DMS53 (cell line): ENCODE measurements around the gene PRRT2.
A peak's percentile ranks its signal among the peaks of the same experiment; 100 is the strongest.
"Not testable (repeated sequence)": the region's sequence is repeated elsewhere in the genome, so short reads cannot be mapped to it uniquely, and the experiment has no call there.

Source experiments
- DNase-seq: peaks from one replicate; lab custom pipeline; 2025; lab: John Stamatoyannopoulos, UW

Gene PRRT2

DNA sequence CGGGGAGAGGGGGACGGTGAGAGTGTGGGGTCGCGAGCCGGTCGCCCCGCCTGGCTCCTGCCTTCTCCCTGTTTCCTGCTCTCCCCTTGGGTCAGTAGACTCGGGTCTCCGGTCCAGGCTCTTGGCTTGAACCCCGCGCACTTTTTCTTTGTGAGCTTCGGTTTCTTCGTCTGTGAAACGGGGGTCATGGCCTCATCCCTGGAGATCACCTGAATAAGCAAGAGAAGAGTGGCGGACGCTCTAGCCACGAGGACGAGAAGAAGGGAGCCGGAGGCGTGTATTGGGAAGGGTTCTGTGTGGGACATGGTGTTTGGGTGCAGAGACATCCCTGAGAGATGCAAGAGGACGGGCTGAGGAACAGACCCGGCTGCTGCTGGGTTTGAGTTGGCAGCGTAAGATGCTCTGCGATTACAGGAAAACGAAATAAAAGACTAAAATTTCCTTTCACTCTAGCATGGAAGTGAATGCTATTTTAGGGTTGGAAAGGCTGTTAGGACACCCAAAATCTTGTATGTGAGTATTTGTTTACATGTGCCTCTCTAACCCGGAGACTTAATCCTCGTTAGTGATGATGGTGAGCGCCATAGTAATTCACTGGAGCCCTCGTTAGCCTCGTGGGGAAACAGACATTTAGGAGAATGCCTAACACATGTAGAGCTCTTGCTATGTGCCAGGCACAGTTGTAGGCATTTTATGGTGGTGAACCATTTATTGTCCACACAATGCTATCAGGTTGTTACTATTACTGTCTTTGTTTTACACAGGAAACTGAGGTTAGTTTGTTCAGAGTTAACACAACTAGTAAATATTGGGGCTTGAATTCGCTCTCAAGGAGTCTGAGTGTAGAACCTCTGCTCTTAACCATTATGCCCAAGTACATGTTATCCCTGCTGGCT lies 20.8 kb upstream of the PRRT2 start:
- peak; percentile 40 for DNase-seq

DNA sequence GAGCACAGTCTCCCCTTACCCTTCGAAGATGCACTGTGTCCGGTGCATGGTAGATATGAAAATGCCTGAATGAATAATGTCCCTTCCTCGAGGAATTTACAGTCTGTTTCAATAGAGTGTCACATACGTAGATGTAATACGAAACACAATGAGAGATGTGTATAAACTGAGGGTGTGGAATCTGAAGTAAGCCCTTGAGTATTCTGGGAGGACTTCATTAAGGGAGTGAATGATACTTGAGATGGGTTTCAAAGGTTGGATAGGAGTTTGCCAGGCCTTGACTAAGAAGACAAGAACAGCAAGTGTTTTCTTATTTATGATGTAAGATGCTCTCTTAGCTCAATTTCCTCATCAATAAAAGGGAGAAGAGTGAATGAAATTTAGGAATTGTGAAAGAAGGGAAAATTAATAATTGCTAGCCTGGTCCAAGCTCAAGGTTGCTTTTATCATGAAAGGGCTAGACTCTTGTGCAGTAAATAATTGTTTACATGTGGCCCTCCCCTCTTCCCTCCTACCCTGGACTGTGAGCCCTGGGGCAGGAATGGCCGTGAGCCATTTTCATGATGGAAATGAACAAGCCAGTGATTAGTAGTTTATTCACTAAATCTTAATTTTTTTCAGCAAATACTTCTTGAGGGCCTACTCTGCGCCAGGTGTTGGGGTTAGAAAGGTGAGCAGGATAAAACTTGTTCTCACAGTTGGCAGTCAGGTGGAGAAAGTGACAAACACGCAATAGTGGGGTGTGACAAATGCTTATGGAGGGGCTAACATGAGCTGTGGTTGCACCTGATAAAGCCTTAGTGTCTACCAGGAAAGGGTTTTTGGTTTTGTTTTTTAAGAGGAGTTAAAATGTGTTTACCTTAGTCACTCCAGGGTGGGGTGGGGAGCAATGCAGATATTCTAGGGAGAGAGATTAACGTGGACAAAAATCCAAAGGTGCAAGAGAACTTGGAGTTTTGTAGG lies 19.9 kb upstream of the PRRT2 start:
- DNase-seq, result no peak

DNA sequence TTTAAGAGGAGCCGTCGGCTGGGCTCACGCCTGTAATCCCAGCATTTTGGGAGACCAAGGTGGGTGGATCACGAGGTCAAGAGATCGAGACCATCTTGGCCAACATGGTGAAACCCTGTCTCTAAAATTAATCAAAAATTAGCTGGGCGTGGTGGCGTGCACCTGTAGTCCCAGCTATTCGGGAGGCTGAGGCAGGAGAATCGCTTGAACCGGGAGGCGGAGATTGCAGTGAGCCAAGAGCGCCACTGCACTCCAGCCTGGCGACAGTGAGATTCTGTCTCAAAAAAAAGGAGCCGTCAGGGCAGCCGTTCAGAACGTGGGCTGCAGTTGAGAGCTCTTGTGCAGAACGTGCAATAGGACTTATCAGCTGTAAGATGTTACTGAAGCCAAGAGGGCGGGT lies 18.8 kb upstream of the PRRT2 start:
- not testable (repeated sequence) for DNase-seq

DNA sequence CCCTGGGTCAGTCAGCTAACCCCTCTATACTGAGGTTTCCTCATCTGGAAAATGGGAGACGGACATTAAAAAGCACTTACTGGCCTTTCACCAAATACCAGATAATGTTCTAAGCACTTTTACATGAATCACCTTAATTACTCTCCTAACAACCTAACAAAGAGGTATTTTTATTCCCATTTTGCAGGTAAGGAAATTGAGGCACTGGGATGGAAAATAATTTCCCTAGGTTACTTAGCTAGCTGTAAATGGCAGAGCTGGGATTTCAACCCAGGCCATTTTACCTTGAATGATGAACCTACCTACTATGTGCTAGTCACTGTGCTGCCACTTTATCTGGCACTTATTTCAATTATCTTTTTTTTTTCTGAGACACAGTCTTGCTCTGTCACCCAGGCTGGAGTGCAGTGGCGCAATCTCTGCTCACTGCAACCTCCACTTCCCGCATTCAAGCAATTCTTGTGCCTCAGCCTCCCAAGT lies 17.7 kb upstream of the PRRT2 start:
- no peak for DNase-seq

DNA sequence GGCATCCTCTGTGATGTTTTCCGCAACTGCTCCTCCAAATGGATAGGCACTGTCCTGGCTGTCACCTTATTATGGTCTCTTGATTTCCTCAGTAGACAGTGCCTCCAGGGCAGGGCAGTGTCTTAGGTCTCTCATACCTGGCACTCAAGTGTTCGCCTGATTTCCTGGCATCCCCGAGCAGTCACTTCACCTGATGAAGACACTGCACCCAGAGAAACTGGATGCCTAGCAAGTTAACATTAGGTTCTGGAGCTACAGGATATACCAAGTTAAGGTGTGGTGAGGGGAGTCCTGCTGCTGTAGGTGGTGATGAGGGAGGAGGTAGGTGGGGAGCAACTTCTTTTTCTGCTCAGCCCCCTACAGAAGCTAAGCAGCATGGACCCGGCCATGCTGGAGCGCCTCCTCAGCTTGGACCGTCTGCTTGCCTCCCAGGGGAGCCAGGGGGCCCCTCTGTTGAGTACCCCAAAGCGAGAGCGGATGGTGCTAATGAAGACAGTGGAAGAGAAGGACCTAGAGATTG lies 9.5 kb upstream of the PRRT2 start:
- no peak for DNase-seq

DNA sequence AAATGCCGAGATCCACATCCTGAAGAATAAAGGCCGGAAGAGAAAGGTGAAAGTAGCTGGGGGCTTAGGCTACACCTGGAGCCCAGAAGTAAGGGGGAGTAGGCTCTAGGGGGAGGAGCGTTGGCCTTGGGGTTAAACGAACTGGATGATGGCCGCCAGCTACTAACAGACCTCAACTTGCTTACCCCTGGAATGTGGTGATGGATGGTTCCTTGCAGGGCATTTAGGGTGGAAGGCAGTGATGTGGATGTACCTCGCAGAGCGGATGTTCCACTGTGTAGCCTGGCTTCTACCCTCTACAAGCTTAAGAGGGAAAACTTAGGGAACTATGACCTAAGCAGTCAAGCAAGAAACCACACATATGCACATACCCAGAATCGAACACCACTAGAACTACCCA lies 8.0 kb upstream of the PRRT2 start:
- no peak for DNase-seq

DNA sequence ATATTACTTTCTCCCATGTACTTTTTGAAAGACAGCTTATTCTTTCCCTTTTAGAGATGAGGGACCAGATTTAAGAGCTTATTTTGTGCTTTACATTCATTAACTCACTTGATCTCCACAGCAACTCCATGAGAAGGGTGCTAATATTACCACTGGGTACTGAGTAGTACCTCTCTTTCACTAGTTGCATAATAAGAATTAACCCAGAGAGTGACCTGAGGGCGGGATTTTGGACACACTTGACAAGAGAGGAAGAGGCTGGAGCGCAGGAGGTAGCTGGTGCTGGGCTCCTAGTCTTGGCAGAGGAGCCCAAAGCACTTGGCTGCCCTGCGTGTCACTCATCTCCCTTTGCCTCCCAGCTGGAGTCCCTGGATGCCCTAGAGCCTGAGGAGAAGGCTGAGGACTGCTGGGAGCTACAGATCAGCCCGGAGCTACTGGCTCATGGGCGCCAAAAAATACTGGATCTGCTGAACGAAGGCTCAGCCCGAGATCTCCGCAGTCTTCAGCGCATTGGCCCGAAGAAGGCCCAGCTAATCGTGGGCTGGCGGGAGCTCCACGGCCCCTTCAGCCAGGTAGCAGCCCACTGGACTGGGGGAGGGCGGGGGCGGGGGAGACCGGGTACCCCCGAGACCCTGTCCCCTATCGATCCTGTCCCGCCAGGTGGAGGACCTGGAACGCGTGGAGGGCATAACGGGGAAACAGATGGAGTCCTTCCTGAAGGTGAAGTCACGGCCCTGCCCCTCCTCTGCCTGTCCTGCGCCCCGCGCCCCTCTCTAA lies 7.3 kb upstream of the PRRT2 start:
- DNase-seq, result peak; percentile 71

DNA sequence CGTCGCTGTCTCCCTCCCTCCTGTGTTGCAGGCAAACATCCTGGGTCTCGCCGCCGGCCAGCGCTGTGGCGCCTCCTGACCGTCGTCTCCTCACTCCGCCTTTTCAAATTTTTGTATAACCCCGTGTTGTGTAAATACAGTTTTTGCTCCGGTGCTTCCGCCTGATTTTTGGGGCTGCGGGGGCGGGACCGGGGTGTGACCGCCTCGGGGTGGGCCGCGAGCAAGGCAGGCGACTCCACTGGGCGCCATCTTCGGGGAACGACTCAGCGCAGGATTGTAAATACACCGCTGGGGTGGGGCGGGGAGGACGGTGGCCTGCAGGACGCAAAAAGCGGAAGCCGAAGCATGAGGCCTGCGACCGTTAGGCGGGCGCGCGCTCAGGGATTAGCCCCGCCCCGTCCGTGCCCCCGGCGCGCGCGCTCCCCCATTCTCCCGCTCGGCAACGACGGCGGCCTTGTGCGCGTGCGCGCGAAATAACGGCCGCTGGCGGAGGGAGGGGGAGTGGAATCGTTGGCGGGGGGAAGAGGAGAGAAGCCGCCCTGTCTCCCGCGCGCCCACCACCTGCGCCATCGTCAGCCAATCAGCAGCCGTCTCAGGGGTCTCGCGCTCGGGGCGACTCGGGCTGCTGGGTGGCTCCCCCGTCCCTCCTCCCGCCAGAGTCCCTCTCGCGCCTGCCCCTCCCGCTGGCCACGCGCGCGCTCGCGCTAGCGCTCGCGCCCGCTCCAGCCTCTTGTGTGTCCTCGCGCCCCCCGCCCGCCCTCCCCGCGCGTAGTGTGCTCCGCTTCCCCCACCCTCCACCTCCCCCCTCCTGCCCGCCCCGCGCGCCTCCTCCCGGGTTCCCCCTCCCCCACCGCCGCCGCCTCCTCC lies 6.5 kb upstream of the PRRT2 start:
- peak; percentile 97 for DNase-seq

DNA sequence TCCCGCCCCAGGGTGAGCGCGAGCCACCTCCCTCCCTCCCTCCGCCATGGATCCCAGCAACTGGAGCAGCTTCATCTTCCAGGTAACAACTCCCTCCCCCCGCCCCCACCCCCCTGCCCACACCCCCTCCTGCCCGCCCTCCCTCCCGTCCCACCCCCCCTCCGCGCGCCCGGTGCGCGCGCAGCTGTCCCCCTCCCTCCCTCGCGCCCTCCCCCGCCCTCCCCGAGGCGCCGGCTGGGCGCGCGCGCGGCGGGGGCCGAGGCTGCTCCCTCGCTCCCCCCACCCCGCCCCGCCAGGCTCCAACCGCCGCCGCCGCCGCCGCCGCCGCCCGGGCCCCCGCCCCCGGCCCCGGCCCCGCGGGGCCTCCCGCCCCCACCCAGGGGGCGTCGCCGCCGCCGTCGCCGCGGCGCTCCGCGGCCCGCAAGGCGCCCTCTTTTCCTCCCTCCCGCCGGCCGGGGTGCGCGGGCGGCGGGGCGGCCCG lies 5.9 kb upstream of the PRRT2 start, which contains the start of gene MAZ:
Gene MAZ (plus strand): TSS at position 431 of the 481 bp plus-strand sequence. CDS start 173 bp downstream, outside the sequence.
- no peak for DNase-seq

DNA sequence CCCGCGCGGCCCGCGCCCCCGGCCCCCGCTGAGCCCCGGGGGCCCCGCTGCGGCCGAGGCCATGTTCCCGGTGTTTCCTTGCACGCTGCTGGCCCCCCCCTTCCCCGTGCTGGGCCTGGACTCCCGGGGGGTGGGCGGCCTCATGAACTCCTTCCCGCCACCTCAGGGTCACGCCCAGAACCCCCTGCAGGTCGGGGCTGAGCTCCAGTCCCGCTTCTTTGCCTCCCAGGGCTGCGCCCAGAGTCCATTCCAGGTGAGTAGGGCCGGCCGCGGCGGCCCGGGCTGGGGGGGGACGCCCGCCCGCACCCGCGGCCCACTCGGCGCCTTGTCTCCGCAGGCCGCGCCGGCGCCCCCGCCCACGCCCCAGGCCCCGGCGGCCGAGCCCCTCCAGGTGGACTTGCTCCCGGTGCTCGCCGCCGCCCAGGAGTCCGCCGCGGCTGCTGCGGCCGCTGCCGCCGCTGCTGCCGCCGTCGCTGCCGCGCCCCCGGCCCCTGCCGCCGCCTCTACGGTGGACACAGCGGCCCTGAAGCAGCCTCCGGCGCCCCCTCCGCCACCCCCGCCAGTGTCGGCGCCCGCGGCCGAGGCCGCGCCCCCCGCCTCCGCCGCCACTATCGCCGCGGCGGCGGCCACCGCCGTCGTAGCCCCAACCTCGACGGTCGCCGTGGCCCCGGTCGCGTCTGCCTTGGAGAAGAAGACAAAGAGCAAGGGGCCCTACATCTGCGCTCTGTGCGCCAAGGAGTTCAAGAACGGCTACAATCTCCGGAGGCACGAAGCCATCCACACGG lies 5.2 kb upstream of the PRRT2 start:
- peak; percentile 77 for DNase-seq

DNA sequence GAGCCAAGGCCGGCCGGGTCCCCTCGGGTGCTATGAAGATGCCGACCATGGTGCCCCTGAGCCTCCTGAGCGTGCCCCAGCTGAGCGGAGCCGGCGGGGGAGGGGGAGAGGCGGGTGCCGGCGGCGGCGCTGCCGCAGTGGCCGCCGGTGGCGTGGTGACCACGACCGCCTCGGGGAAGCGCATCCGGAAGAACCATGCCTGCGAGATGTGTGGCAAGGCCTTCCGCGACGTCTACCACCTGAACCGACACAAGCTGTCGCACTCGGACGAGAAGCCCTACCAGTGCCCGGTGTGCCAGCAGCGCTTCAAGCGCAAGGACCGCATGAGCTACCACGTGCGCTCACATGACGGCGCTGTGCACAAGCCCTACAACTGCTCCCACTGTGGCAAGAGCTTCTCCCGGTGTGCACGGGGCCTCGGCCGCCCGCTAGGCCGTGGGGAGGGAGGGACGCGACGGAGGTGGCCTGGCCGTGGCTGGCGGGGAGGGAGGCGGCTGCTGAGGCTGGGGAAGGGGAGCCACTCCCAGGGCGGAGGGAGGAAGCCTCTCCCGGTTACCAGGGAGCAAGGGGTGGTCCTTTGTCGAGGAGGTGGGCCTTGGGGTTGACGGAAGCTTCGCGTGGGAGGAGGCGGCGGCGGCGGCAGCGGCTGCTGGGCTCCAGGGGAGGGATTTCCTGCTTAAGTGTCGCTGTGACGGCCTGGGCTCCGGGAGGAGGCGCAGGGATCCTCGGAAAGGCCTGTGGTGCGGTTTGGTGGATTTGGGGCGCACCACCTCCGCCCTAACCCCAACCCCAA lies 4.4 kb upstream of the PRRT2 start:
- DNase-seq, result peak; percentile 94

DNA sequence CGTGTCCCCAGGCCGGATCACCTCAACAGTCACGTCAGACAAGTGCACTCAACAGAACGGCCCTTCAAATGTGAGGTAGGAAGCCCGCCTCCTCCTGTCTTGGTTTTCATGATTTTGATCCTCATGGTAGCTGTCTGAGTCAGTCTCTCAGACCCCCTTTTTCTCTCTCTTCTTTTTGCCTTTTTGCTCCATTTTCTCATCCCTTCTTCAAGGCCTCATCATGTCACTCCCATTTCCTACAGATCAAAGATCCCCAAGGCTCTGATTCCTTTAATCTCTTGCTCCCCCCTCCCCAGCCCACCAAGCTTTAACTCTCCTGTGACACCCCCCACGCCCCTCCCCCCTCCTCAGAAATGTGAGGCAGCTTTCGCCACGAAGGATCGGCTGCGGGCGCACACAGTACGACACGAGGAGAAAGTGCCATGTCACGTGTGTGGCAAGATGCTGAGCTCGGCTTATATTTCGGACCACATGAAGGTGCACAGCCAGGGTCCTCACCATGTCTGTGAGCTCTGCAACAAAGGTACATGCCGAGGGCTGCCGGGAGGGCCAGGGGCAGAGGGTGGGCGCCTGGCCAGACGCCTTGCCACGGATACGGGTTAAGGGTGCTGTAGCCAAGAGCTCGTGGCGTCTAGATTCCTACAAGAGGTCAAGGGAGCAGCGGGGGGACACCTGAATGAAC lies 3.6 kb upstream of the PRRT2 start:
- DNase-seq, result no peak

DNA sequence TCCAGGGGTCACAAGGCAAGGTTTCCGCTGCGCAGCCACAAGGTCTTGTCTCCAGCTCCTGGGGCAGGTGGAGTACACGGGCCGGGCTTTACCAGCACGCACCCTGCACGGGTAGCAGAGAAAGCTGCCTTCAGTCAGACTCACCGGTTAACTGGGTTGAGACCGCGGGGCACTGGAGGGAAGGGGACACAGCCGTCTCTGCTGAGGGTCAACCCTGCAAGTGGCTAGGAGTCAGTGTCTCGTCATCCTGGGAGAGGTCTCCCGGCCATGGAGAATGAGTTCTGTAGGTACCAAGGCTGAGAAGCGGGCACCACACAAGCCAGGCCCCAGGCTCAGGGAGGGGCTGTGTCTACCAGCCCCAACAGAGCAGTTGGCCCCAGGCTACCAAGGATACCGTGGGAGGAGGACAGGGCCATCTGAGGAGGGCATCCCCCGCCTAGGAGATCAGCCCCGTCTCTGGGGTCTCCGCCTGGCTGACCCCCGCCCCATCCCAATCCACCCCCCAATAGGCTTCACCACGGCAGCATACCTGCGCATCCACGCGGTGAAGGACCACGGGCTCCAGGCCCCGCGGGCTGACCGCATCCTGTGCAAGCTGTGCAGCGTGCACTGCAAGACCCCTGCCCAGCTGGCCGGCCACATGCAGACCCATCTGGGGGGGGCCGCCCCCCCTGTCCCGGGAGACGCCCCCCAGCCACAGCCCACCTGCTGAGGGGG lies 2.8 kb upstream of the PRRT2 start:
- DNase-seq, result no peak

DNA sequence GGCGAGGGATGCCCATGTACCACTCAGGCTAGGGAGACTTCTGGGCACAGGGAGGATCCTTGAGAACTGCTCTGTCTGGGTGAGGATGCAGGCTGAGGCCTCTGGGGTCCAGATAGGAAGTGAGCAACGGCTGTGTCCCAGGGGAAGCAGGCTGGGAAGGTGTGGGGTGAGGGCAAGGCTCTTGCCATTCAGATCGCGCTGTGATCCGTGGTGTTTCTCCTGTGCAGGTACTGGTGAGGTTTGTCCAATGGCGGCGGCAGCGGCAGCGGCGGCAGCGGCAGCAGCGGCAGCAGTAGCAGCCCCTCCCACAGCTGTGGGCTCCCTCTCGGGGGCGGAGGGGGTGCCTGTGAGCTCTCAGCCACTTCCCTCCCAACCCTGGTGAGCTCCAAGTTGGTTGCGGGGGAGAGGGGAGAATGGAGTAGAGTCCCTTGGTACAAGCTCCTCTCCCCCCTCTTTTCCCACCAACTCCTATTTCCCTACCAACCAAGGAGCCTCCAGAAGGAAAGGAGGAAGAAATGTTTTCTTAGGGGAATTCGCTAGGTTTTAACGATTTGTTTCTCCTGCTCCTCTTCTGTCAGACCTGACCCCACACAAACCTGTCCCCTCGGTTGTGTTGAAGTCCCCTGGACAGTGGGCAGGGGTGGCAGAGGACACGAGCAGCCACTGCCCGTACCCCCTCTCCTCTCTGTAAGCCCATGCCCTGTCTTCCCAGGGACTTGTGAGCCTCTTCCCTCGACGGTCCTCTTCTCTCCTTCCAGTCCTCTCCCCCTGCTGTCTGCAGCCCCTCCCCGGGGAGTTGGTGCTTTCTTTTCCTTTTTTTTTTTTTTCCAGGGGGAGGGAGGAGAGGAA lies 1.9 kb upstream of the PRRT2 start:
- peak; percentile 21 for DNase-seq

DNA sequence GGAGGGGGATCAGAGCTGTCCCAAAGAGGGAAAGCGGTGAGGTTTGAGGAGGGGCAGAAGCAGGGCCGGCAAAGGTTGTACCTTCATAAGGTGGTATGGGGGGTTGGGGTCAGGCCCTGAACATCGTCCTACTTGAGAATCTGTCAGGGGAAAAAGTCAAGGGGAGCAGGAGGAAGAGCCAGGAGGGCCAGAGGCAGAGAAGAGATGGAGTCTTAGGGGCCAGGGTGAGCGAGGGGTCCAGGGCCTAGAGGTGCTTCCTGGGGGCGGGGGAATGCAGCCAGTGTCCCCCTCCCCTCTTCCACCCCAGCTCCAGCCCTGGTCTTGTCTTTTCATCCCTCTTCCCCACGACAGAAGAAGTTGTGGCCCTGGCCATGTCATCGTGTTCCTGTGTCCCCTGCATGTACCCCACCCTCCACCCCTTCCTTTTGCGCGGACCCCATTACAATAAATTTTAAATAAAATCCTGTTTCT lies 1.3 kb upstream of the PRRT2 start:
- DNase-seq, result no peak

DNA sequence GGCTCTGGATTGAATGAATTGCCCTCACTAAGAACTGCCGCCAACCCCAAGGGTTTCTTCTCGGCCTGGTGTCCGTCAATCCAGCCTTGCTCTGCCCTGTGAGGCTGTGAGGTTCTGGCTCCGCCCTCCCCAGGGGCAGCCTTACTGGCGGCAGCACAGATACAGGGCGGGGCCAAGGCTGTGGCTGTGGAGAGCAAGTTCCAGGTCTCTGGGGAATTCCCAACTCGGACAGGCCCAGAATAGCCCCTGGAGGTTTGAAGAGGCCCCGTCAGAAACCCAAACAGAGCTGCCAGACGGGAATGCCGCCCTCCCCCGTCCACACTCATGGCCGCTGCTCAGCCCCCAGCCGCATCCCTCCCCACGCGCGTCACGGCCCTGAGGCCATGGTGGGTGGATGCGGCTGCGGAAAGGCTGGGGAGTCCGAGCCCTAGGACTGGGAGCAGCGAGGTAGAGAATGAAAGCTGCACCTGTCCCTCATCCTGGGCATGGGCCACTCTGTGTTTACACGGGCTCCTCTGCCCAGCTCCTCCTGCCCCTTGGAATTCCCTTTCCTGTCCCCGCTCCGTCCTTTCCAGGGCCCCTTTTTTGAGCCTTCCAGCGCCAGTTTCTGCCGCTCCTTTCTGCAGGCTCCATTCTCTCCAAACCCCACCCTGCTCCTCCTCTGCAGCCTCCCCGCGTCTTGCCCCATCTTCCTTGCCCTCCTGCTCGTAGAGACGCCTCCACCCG lies 660 bp upstream of the PRRT2 start:
- peak; percentile 94 for DNase-seq
